IMR-90 (cell line): ENCODE measurements around the gene ARMC8. TPM values are rescaled to one million over a fixed set of nuclear protein-coding genes. Genes with fewer than 3 reads are reported as not detected.

Source experiments
- ATAC-seq: fragments of 200-7000 bp; cut with Tn5 transposase; 2 replicates; pipeline ENCODE4 v1.9.1; 2020; ENCODE audit warnings: low read depth, mild to moderate bottlenecking, moderate library complexity
- BruUV-seq: library from RNA; stranded (reverse); fragments of 400-500 nt; replicated peaks from 2 replicates; lab custom pipeline; 2021; lab: Mats Ljungman, UMichigan
- CTCF ChIA-PET: fragments of 300-600 bp; formaldehyde crosslinking; extraction: SDS; loops from one replicate; lab custom pipeline; 2021; ENCODE audit warnings: antibody characterized with exemption; lab: Yijun Ruan, JAX
- POLR2A ChIA-PET: fragments of 300-600 bp; sonication (Branson Sonifier 250); formaldehyde crosslinking; loops from one replicate; lab custom pipeline; 2022; ENCODE audit warnings: antibody characterized with exemption; ENCODE audit not compliant: unreplicated experiment; lab: Charles Lee
- DNase-seq: peaks from one replicate; pipeline ENCODE4 v3.0.0; 2013
- H2AFZ ChIP-seq: replicated peaks from 2 replicates; pipeline ENCODE3; 2013; ENCODE audit warnings: low read length, mild to moderate bottlenecking; ENCODE audit not compliant: poor library complexity
- H2AK5ac ChIP-seq: 2 replicates; pipeline ENCODE4 v1.6.1; 2013; ENCODE audit warnings: low read depth, low read length, inconsistent platforms
- H2AK9ac ChIP-seq: replicated peaks from 2 replicates; pipeline ENCODE3; 2013; ENCODE audit warnings: mild to moderate bottlenecking, low read depth, low read length, moderate library complexity; ENCODE audit not compliant: poor library complexity
- H2BK120ac ChIP-seq: 2 replicates; pipeline ENCODE4 v1.6.1; 2013; ENCODE audit warnings: low read depth, low read length, inconsistent platforms
- H2BK15ac ChIP-seq: 3 replicates; pipeline ENCODE4 v1.6.1; 2013; ENCODE audit warnings: low read depth, low read length, inconsistent platforms
- H2BK20ac ChIP-seq: 2 replicates; pipeline ENCODE4 v1.6.1; 2013; ENCODE audit warnings: low read depth, mild to moderate bottlenecking, inconsistent platforms, low read length, moderate library complexity
- H2BK5ac ChIP-seq: 2 replicates; pipeline ENCODE4 v1.6.1; 2013; ENCODE audit warnings: mild to moderate bottlenecking, low read depth, low read length, inconsistent platforms; ENCODE audit not compliant: poor library complexity, severe bottlenecking
- H3K14ac ChIP-seq: replicated peaks from 2 replicates; pipeline ENCODE4 v1.6.1; 2013; ENCODE audit warnings: low read depth, low read length, inconsistent platforms
- H3K18ac ChIP-seq: 2 replicates; pipeline ENCODE4 v1.6.1; 2013; ENCODE audit warnings: low read depth, low read length, control low read depth
- H3K23ac ChIP-seq: 2 replicates; pipeline ENCODE4 v1.6.1; 2013; ENCODE audit warnings: low read depth, low read length, inconsistent platforms
- H3K27ac ChIP-seq: 2 replicates; pipeline ENCODE4 v1.5.1; 2013; ENCODE audit warnings: mild to moderate bottlenecking, control low read depth, low read length; ENCODE audit not compliant: insufficient read depth
- H3K27me3 ChIP-seq: 2 replicates; pipeline ENCODE4 v1.6.1; 2013; ENCODE audit warnings: low read length; ENCODE audit not compliant: control insufficient read depth, insufficient read depth
- H3K36me3 ChIP-seq: 2 replicates; pipeline ENCODE4 v1.6.1; 2013; ENCODE audit warnings: low read length, mixed read lengths; ENCODE audit not compliant: control insufficient read depth, insufficient read depth
- H3K4ac ChIP-seq: 2 replicates; pipeline ENCODE4 v1.6.1; 2013; ENCODE audit warnings: low read depth, low read length, inconsistent platforms
- H3K4me1 ChIP-seq: 2 replicates; pipeline ENCODE4 v1.6.1; 2013; ENCODE audit warnings: low read length, mixed read lengths; ENCODE audit not compliant: control insufficient read depth, insufficient read depth
- H3K4me2 ChIP-seq: 2 replicates; pipeline ENCODE4 v1.6.1; 2013; ENCODE audit warnings: low read depth, mild to moderate bottlenecking, control low read depth, low read length, moderate library complexity
- H3K4me3 ChIP-seq: 2 replicates; pipeline ENCODE4 v1.5.1; 2013; ENCODE audit warnings: low read depth, mild to moderate bottlenecking, control low read depth, low read length, moderate library complexity; ENCODE audit not compliant: insufficient read depth
- H3K56ac ChIP-seq: 2 replicates; pipeline ENCODE4 v1.6.1; 2013; ENCODE audit warnings: low read length, inconsistent platforms; ENCODE audit not compliant: insufficient read depth; ENCODE audit errors: extremely low read depth
- H3K79me1 ChIP-seq, 2 experiments: 2 replicates each; pipeline ENCODE4 v1.6.1; 2013; ENCODE audit warnings: low read length in 2 of 2, inconsistent platforms in 1 of 2, low read depth in 1 of 2
- H3K9ac ChIP-seq: 2 replicates; pipeline ENCODE4 v1.6.1; 2013; ENCODE audit warnings: low read depth, low read length, control low read depth
- H3K9me1 ChIP-seq: 2 replicates; pipeline ENCODE4 v1.6.1; 2013; ENCODE audit warnings: low read length, inconsistent platforms; ENCODE audit not compliant: insufficient read depth
- H3K9me3 ChIP-seq: 2 replicates; pipeline ENCODE4 v1.6.1; 2013; ENCODE audit warnings: low read length; ENCODE audit not compliant: control insufficient read depth, insufficient read depth
- H4K20me1 ChIP-seq: 2 replicates; pipeline ENCODE4 v1.6.1; 2013; ENCODE audit warnings: low read length, inconsistent platforms; ENCODE audit not compliant: insufficient read depth
- H4K5ac ChIP-seq: 2 replicates; pipeline ENCODE4 v1.6.1; 2013; ENCODE audit warnings: mild to moderate bottlenecking, low read depth, low read length, control low read depth
- H4K8ac ChIP-seq, 2 experiments: 2 replicates each; pipeline ENCODE4 v1.6.1; 2013; ENCODE audit warnings: low read depth in 2 of 2, low read length in 2 of 2, control low read depth in 1 of 2, inconsistent platforms in 1 of 2
- H4K91ac ChIP-seq: 2 replicates; pipeline ENCODE4 v1.6.1; 2013; ENCODE audit warnings: low read depth, low read length, inconsistent platforms; ENCODE audit not compliant: insufficient read depth
- MAFK ChIP-seq: IDR thresholded peaks from 2 replicates; pipeline ENCODE4 v1.6.1; 2012; ENCODE audit warnings: low read depth, low read length, improper control_type of control experiment
- MAZ ChIP-seq: IDR thresholded peaks from 2 replicates; pipeline ENCODE4 v1.6.1; 2012; ENCODE audit warnings: low read depth, mild to moderate bottlenecking, low read length, improper control_type of control experiment, moderate library complexity, borderline replicate concordance
- whole genome bisulfite sequencing, 2 experiments: methylation state at CpG; one replicate each; pipeline versions ENCODE4 v1.1.5 to v1.1.7; 2013; ENCODE audit warnings: missing lambda C conversion rate in 2 of 2; ENCODE audit not compliant: insufficient read length in 1 of 2; ENCODE audit errors: extremely low coverage in 2 of 2; 5-methylcytosine and 5-hydroxymethylcytosine counted together
- dilution Hi-C: fragments of 300-500 bp; cut with HindIII; formaldehyde crosslinking; loops from one replicate; pipeline ENCODE4 v1.14.3; 2018; ENCODE audit warnings: low sequenced_read_pairs; ENCODE audit not compliant: unreplicated experiment
- in situ Hi-C: fragments of 300-500 bp; cut with MboI; formaldehyde crosslinking; loops from 3 replicates; pipeline ENCODE4 v1.14.3; 2019; ENCODE audit warnings: low sequenced_read_pairs, inconsistent platforms, mixed read lengths
- intact Hi-C: fragments of 100-400 bp; cut with micrococcal nuclease; formaldehyde crosslinking; loops from 2 replicates; pipeline ENCODE4 v1.10.0; 2022
- polyA plus RNA-seq, 3 experiments: library from polyadenylated mRNA; depleted of rRNA; stranded (reverse); fragments of >200 nt; gene quantifications; 2 replicates each; pipeline ENCODE4 v1.2.3, GENCODE V29; 2012; ENCODE audit warnings: low replicate concordance in 1 of 3
- total RNA-seq: library from RNA; depleted of rRNA; stranded (reverse); fragments of >200 nt; gene quantifications from 2 replicates; pipeline ENCODE4 v1.2.3, GENCODE V29; 2012

Gene ARMC8
- total and polyA plus RNA-seq, 2 of the 4 experiments (the other 2 are of a cell fraction) = 39.1 to 75.1 TPM

GRCh38 chr3:138202945-138203701 is 16.0 kb downstream of the ARMC8 start:
- H3K4me3 ChIP-seq = no peak overlapping the region
- H3K79me1 ChIP-seq = peaks cover 12 to 66% of the 10 kb centered on the region in 2 experiments
- H2AK9ac ChIP-seq = no peak overlapping the region
- no peaks in the 10 kb centered on the region for H3K4me1 ChIP-seq
- WGBS, 2 experiments = no CpG with 5 or more reads among the region's 3 CpGs
- no peak for TF ChIP-seq MAZ
- TF ChIP-seq MAFK = 0 out of 2 replicates have a peak, but pooled peaks have one; percentile 18
- no peak overlapping the region for H3K4ac ChIP-seq
- in situ Hi-C loops = no loop called here
- no peak overlapping the region for H4K5ac ChIP-seq
- H3K9ac ChIP-seq = no peak overlapping the region
- H3K9me1 ChIP-seq = peaks cover 8% of the 10 kb centered on the region
- H4K20me1 ChIP-seq = peaks cover 67% of the 10 kb centered on the region
- H2BK20ac ChIP-seq = no peak overlapping the region
- no peak overlapping the region for H4K8ac ChIP-seq
- no peak overlapping the region for H2AK5ac ChIP-seq
- H3K18ac ChIP-seq = no peak overlapping the region
- H2BK5ac ChIP-seq = no peak overlapping the region
- ChIA-PET CTCF (interaction anchor here (1.0 kb wide), 1 partner anchor 10 kb away, joined by 3 read pairs; no protein-coding TSS in a partner anchor), POLR2A (no interaction called here)
- no peaks in the 10 kb centered on the region; the same call in 1 of the 2 replicates for H3K36me3 ChIP-seq
- no peak overlapping the region for H3K23ac ChIP-seq
- DNase-seq (no peak), ATAC-seq (no peak)
- H3K14ac ChIP-seq = no peak overlapping the region
- dilution Hi-C loops = no loop called here
- H4K91ac ChIP-seq = no peak overlapping the region
- no peak overlapping the region for H3K56ac ChIP-seq
- no peak overlapping the region for H2BK120ac ChIP-seq
- BruUV-seq = no TSS peak
- H3K27ac ChIP-seq = no peak overlapping the region
- H2AFZ ChIP-seq = no peak overlapping the region
- H3K4me2 ChIP-seq = no peak overlapping the region
- no peaks in the 10 kb centered on the region for H3K9me3 ChIP-seq
- intact Hi-C loops = no loop called here
- H3K27me3 ChIP-seq = no peaks in the 10 kb centered on the region
- H2BK15ac ChIP-seq = no peak overlapping the region
